K562 (cell line): ENCODE results near the gene LYPD5. TPM values are rescaled to one million over a fixed set of nuclear protein-coding genes. Genes with fewer than 3 reads are reported as not detected.
A peak's percentile ranks its signal among the peaks of the same experiment; 100 is the strongest.

Experiments
- HDGF ChIP-seq: fragments of 450-650 bp; IDR thresholded peaks from 2 replicates; pipeline ENCODE4 v1.6.1; 2016
- PML ChIP-seq: IDR thresholded peaks from 2 replicates; pipeline ENCODE4 v1.6.1; 2012; ENCODE audit warnings: low read length, inconsistent platforms
- ZFP36 ChIP-seq: fragments of 150-350 bp; IDR thresholded peaks from 2 replicates; pipeline ENCODE4 v1.6.1; 2018; ENCODE audit warnings: low read length, low read depth; ENCODE audit not compliant: partially characterized antibody
- ZNF224 ChIP-seq: sonication (generic); formaldehyde crosslinking; IDR thresholded peaks from 2 replicates; pipeline ENCODE4 v1.8.0; 2022; ENCODE audit warnings: mild to moderate bottlenecking, missing genetic modification reagents
- ZNF507 ChIP-seq: conservative IDR thresholded peaks from 2 replicates; pipeline ENCODE4 v1.6.1; 2017; ENCODE audit warnings: missing genetic modification characterization, missing compliant biosample characterization
- ZNF785 ChIP-seq: fragments of 250-450 bp; sonication (Bioruptor Pico); IDR thresholded peaks from 2 replicates; pipeline ENCODE4 v1.4.0; 2020; ENCODE audit warnings: mild to moderate bottlenecking
- polyA plus RNA-seq, 8 experiments: library from polyadenylated mRNA; depleted of rRNA in 4 of 8; stranded (reverse) in 5 of 8; unstranded in 3 of 8; fragments of >200 nt; fragmentation: Nextera tagmentation in 2 of 8; fragmentation: Illumina TruSeq in 1 of 8; extraction: Ambion mirVana in 2 of 8; extraction: Trizol in 1 of 8; gene quantifications; 2 replicates each; pipeline versions ENCODE4 v1.2.1 to v1.2.3, GENCODE V29; 2011 to 2014; ENCODE audit warnings: inconsistent platforms in 1 of 8, missing spikeins in 1 of 8
- total RNA-seq, 7 experiments: library from RNA; depleted of rRNA in 6 of 7; stranded (reverse); fragments of >200 nt in 6 of 7; fragmentation: Illumina TruSeq in 2 of 7; extraction: Trizol in 2 of 7; gene quantifications; 2 replicates each; pipeline versions ENCODE4 v1.2.1 to v1.2.3, GENCODE V29; 2011 to 2021; ENCODE audit warnings: low replicate concordance in 1 of 7
- TF ChIP-seq, protein P1 (sequence below), 2 experiments: fragments of 150-350 bp in 1 of 2; IDR thresholded peaks; 2 replicates each; pipeline ENCODE4 v1.6.1; 2012 to 2016; ENCODE audit warnings: low read depth in 2 of 2, low read length in 2 of 2, mild to moderate bottlenecking in 1 of 2, moderate library complexity in 1 of 2
- TF ChIP-seq, protein P2 (sequence below): fragments of 250-450 bp; sonication (Bioruptor Pico); IDR thresholded peaks from 2 replicates; pipeline ENCODE4 v1.5.0; 2021
- TF ChIP-seq, protein P3 (sequence below), 2 experiments: fragments of 450-650 bp in 1 of 2; sonication (generic) in 1 of 2; formaldehyde crosslinking in 1 of 2; IDR thresholded peaks; 2 replicates each; pipeline versions ENCODE4 v1.7.1 to v1.9.0; 2016 to 2022; ENCODE audit warnings: inconsistent platforms in 1 of 2, mild to moderate bottlenecking in 1 of 2, missing genetic modification reagents in 1 of 2

LYPD5 gene
- total and polyA plus RNA-seq, 9 of the 15 experiments (the other 6 are each of a cell fraction or from before 2014, with no cell fraction given) = 0.03 to 0.22 (median 0.10) TPM; not detected in 3

DNA sequence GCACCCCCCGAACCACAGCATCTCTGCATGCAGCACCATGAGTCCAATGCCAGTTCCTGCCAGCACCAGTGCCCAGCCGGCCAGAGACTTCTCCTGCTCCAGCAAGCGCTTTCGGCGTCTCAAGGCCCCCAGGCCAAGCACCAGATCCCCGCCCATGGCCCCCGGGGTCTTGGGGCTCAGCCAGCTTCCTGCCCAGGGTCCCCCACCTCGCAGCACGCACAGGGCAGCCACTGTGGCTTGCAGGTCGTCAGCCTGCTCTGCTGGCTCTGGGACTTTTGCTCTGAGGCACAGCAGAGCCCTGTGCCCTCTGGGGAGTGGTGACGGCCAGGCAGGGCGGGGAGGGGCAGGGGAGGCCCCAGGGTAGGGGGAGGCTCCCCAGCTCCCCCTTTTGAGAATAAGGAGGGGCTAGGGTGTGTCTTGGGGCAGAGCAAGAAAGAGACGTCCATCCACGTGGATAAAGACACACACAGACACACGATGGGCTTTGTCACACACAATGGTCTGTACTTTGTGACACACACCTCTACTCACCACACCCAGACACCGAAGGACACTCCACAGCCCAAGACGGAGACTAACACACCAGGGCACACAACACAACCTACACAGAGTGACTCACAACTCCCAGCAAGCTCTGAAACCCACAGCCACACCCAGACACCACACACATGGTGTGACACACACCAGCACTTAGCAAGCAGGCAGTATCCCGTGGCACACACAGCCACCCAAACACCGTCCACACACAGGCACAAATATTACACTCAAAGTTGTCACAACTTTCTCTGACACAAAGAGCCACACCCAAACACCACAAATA, 21.3 kb downstream of the LYPD5 start, which contains the start of gene KCNN4 (continued):
- TF ChIP-seq, protein P1, sequence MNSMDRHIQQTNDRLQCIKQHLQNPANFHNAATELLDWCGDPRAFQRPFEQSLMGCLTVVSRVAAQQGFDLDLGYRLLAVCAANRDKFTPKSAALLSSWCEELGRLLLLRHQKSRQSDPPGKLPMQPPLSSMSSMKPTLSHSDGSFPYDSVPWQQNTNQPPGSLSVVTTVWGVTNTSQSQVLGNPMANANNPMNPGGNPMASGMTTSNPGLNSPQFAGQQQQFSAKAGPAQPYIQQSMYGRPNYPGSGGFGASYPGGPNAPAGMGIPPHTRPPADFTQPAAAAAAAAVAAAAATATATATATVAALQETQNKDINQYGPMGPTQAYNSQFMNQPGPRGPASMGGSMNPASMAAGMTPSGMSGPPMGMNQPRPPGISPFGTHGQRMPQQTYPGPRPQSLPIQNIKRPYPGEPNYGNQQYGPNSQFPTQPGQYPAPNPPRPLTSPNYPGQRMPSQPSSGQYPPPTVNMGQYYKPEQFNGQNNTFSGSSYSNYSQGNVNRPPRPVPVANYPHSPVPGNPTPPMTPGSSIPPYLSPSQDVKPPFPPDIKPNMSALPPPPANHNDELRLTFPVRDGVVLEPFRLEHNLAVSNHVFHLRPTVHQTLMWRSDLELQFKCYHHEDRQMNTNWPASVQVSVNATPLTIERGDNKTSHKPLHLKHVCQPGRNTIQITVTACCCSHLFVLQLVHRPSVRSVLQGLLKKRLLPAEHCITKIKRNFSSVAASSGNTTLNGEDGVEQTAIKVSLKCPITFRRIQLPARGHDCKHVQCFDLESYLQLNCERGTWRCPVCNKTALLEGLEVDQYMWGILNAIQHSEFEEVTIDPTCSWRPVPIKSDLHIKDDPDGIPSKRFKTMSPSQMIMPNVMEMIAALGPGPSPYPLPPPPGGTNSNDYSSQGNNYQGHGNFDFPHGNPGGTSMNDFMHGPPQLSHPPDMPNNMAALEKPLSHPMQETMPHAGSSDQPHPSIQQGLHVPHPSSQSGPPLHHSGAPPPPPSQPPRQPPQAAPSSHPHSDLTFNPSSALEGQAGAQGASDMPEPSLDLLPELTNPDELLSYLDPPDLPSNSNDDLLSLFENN (IDR thresholded peaks at IDR 0.05; ENCODE audit: low read depth in 2 of 2, low read length in 2 of 2) = no peak
- TF ChIP-seq ZNF785 = no peak
- peak; percentile 87 for TF ChIP-seq HDGF
- TF ChIP-seq ZNF224 (CRISPR knock-in tag) = no peak
- TF ChIP-seq, protein P2, sequence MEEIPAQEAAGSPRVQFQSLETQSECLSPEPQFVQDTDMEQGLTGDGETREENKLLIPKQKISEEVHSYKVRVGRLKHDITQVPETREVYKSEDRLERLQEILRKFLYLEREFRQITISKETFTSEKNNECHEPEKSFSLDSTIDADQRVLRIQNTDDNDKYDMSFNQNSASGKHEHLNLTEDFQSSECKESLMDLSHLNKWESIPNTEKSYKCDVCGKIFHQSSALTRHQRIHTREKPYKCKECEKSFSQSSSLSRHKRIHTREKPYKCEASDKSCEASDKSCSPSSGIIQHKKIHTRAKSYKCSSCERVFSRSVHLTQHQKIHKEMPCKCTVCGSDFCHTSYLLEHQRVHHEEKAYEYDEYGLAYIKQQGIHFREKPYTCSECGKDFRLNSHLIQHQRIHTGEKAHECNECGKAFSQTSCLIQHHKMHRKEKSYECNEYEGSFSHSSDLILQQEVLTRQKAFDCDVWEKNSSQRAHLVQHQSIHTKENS = no peak
- no peak for TF ChIP-seq ZNF507
- TF ChIP-seq ZFP36 = no peak
- TF ChIP-seq, protein P3, sequence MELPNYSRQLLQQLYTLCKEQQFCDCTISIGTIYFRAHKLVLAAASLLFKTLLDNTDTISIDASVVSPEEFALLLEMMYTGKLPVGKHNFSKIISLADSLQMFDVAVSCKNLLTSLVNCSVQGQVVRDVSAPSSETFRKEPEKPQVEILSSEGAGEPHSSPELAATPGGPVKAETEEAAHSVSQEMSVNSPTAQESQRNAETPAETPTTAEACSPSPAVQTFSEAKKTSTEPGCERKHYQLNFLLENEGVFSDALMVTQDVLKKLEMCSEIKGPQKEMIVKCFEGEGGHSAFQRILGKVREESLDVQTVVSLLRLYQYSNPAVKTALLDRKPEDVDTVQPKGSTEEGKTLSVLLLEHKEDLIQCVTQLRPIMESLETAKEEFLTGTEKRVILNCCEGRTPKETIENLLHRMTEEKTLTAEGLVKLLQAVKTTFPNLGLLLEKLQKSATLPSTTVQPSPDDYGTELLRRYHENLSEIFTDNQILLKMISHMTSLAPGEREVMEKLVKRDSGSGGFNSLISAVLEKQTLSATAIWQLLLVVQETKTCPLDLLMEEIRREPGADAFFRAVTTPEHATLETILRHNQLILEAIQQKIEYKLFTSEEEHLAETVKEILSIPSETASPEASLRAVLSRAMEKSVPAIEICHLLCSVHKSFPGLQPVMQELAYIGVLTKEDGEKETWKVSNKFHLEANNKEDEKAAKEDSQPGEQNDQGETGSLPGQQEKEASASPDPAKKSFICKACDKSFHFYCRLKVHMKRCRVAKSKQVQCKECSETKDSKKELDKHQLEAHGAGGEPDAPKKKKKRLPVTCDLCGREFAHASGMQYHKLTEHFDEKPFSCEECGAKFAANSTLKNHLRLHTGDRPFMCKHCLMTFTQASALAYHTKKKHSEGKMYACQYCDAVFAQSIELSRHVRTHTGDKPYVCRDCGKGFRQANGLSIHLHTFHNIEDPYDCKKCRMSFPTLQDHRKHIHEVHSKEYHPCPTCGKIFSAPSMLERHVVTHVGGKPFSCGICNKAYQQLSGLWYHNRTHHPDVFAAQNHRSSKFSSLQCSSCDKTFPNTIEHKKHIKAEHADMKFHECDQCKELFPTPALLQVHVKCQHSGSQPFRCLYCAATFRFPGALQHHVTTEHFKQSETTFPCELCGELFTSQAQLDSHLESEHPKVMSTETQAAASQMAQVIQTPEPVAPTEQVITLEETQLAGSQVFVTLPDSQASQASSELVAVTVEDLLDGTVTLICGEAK (IDR thresholded peaks at IDR 0.05) = no peak
- TF ChIP-seq, protein P3 (CRISPR knock-in tag; IDR thresholded peaks at IDR 0.05) = no peak
- no peak for TF ChIP-seq PML
